Chondrocyte (in vitro differentiated cells): Measurements from ENCODE around the gene HHIPL1. TPM values are rescaled to one million over a fixed set of nuclear protein-coding genes. Genes with fewer than 3 reads are reported as not detected.
"Not testable (repeated sequence)": the region's sequence is repeated elsewhere in the genome, so short reads cannot be mapped to it uniquely, and the experiment has no call there.

Source experiments
- DNase-seq: peaks from one replicate; pipeline ENCODE4 v3.0.0; 2021; ENCODE audit warnings: mixed read lengths, low spot score
- H3K27ac Mint-ChIP-seq: one replicate; pipeline ENCODE4 v1.8.0; 2021; ENCODE audit warnings: mild to moderate bottlenecking, moderate library complexity, mixed read lengths; ENCODE audit not compliant: unreplicated experiment
- H3K27me3 Mint-ChIP-seq: 2 replicates; pipeline ENCODE4 v1.8.0; 2021; ENCODE audit warnings: low read depth, mixed read lengths
- H3K36me3 Mint-ChIP-seq: 2 replicates; pipeline ENCODE4 v1.8.0; 2021; ENCODE audit warnings: low read depth, mixed read lengths
- H3K4me1 Mint-ChIP-seq: 2 replicates; pipeline ENCODE4 v1.8.0; 2021; ENCODE audit warnings: low read depth, mild to moderate bottlenecking, mixed read lengths
- H3K4me3 Mint-ChIP-seq: one replicate; pipeline ENCODE4 v1.8.0; 2021; ENCODE audit warnings: mild to moderate bottlenecking, moderate library complexity, mixed read lengths; ENCODE audit not compliant: unreplicated experiment
- H3K9me3 Mint-ChIP-seq: 2 replicates; pipeline ENCODE4 v1.8.0; 2021; ENCODE audit warnings: low read depth, mixed read lengths
- CTCF ChIP-seq: fragments of 200-600 bp; sonication (generic); IDR thresholded peaks from 2 replicates; pipeline ENCODE4 v1.5.0; 2021; ENCODE audit warnings: antibody characterized with exemption, mild to moderate bottlenecking, moderate library complexity
- total RNA-seq: library from RNA; stranded (reverse); gene quantifications from 3 replicates; pipeline ENCODE4 v1.2.1, GENCODE V29; 2021

HHIPL1 gene
- total RNA-seq, 1 donor from 2014 or later = 5.6 TPM

- Mint-ChIP-seq H3K9me3 (no peaks in the 10 kb centered on the region), H3K4me1 (no peaks in the 10 kb centered on the region), H3K27me3 (peaks cover 10% of the 10 kb centered on the region), H3K4me3 (no peak overlapping the region), H3K27ac (no peak overlapping the region), H3K36me3 (no peaks in the 10 kb centered on the region)
- TF ChIP-seq CTCF = no peak
- DNase-seq = no peak
Measured at GRCh38 chr14:99636487-99636886, 8.4 kb upstream of the HHIPL1 start.

- DNase-seq = no peak
Measured at GRCh38 chr14:99637624-99638023, 7.3 kb upstream of the HHIPL1 start.

GRCh38 chr14:99642771-99643170, 2.2 kb upstream of the HHIPL1 start:
- H3K4me3 Mint-ChIP-seq, DNase-seq, H3K9me3 Mint-ChIP-seq, H3K36me3 Mint-ChIP-seq, H3K27me3 Mint-ChIP-seq: not testable (repeated sequence)
- Mint-ChIP-seq H3K27ac (peak overlapping the region; percentile 71), H3K4me1 (peaks cover 16% of the 10 kb centered on the region)

More at GRCh38 chr14:99637624-99638023, 7.3 kb upstream of the HHIPL1 start:
- no peaks in the 10 kb centered on the region for H3K36me3 Mint-ChIP-seq
- H3K9me3 Mint-ChIP-seq = no peaks in the 10 kb centered on the region
- TF ChIP-seq CTCF = no peak
- H3K4me1 Mint-ChIP-seq = peaks cover under 1% of the 10 kb centered on the region
- H3K27ac Mint-ChIP-seq = no peak overlapping the region
- H3K27me3 Mint-ChIP-seq = peaks cover 6% of the 10 kb centered on the region
- H3K4me3 Mint-ChIP-seq = no peak overlapping the region

- no peak for TF ChIP-seq CTCF
- DNase-seq = no peak
Measured at GRCh38 chr14:99643343-99643742, 1.6 kb upstream of the HHIPL1 start.

GRCh38 chr14:99644035-99644587, 818 bp upstream of the HHIPL1 start:
- Mint-ChIP-seq H3K27ac (no peak overlapping the region), H3K4me3 (peak overlapping the region; percentile 13), H3K4me1 (peaks cover 16% of the 10 kb centered on the region), H3K36me3 (no peaks in the 10 kb centered on the region), H3K9me3 (no peaks in the 10 kb centered on the region), H3K27me3 (no peaks in the 10 kb centered on the region)
- TF ChIP-seq CTCF = no peak
- no peak for DNase-seq

More at GRCh38 chr14:99643343-99643742, 1.6 kb upstream of the HHIPL1 start:
- Mint-ChIP-seq H3K4me3 (no peak overlapping the region), H3K9me3 (no peaks in the 10 kb centered on the region), H3K4me1 (peaks cover 16% of the 10 kb centered on the region), H3K36me3 (no peaks in the 10 kb centered on the region), H3K27me3 (no peaks in the 10 kb centered on the region), H3K27ac (peak overlapping the region; percentile 17)
